HepG2 (cell line): Measurements from ENCODE around the gene EIF3L. TPM values are rescaled to one million over a fixed set of nuclear protein-coding genes. Genes with fewer than 3 reads are reported as not detected.

Experiments
- BRD4 ChIP-seq: sonication (generic); formaldehyde crosslinking; IDR thresholded peaks from 2 replicates; pipeline ENCODE4 v1.4.0; 2020; ENCODE audit warnings: missing genetic modification reagents
- DBP ChIP-seq: sonication (generic); formaldehyde crosslinking; IDR thresholded peaks from 2 replicates; pipeline ENCODE4 v1.4.0; 2020; ENCODE audit warnings: missing genetic modification reagents; ENCODE audit errors: not compliant biosample characterization
- FOXO1 ChIP-seq: sonication (generic); formaldehyde crosslinking; IDR thresholded peaks from 2 replicates; pipeline ENCODE4 v1.4.0; 2020; ENCODE audit warnings: missing genetic modification reagents
- HNRNPLL ChIP-seq: fragments of 200-400 bp; formaldehyde crosslinking; IDR thresholded peaks from 2 replicates; pipeline ENCODE4 v1.6.1; 2017; ENCODE audit warnings: mild to moderate bottlenecking, low read depth, low read length; ENCODE audit not compliant: poor library complexity, severe bottlenecking
- HOMEZ ChIP-seq: IDR thresholded peaks from 2 replicates; pipeline ENCODE4 v1.6.1; 2016; ENCODE audit warnings: low read depth
- HOXA3 ChIP-seq: sonication (generic); formaldehyde crosslinking; IDR thresholded peaks from 2 replicates; pipeline ENCODE4 v1.5.0; 2020; ENCODE audit warnings: missing genetic modification reagents
- KDM4B ChIP-seq: sonication (generic); formaldehyde crosslinking; IDR thresholded peaks from 2 replicates; pipeline ENCODE4 v1.4.0; 2020; ENCODE audit warnings: missing genetic modification reagents
- MEF2D ChIP-seq: sonication (generic); formaldehyde crosslinking; IDR thresholded peaks from 2 replicates; pipeline ENCODE4 v1.5.1; 2020; ENCODE audit warnings: mild to moderate bottlenecking, missing genetic modification reagents
- MLX ChIP-seq: IDR thresholded peaks from 2 replicates; pipeline ENCODE4 v1.6.1; 2016
- MXD4 ChIP-seq: IDR thresholded peaks from 2 replicates; pipeline ENCODE4 v1.6.1; 2016; ENCODE audit warnings: mild to moderate bottlenecking, missing biosample characterization, missing genetic modification reagents
- PAX8 ChIP-seq: sonication (generic); formaldehyde crosslinking; IDR thresholded peaks from 2 replicates; pipeline ENCODE4 v1.8.0; 2022; ENCODE audit warnings: mild to moderate bottlenecking, missing genetic modification reagents, borderline replicate concordance
- PCBP1 ChIP-seq: fragments of 200-400 bp; formaldehyde crosslinking; IDR thresholded peaks from 2 replicates; pipeline ENCODE4 v1.6.1; 2017; ENCODE audit warnings: mild to moderate bottlenecking, low read depth, low read length, borderline replicate concordance
- RELA ChIP-seq: sonication (generic); formaldehyde crosslinking; IDR thresholded peaks from 2 replicates; pipeline ENCODE4 v1.4.0; 2020; ENCODE audit warnings: missing genetic modification reagents
- SAP130 ChIP-seq: IDR thresholded peaks from 2 replicates; pipeline ENCODE4 v1.6.1; 2016; ENCODE audit warnings: low read depth
- SIN3B ChIP-seq: fragments of 150-350 bp; IDR thresholded peaks from 2 replicates; pipeline ENCODE4 v1.6.1; 2014; ENCODE audit warnings: low read length
- ZNF121 ChIP-seq: sonication (generic); formaldehyde crosslinking; IDR thresholded peaks from 2 replicates; pipeline ENCODE4 v1.5.0; 2020; ENCODE audit warnings: mild to moderate bottlenecking, missing genetic modification reagents
- ZNF205 ChIP-seq: IDR thresholded peaks from 2 replicates; pipeline ENCODE4 v1.6.1; 2018; ENCODE audit warnings: missing biosample characterization, missing genetic modification reagents
- ZNF430 ChIP-seq: sonication (generic); formaldehyde crosslinking; IDR thresholded peaks from 2 replicates; pipeline ENCODE4 v1.9.0; 2021; ENCODE audit warnings: mild to moderate bottlenecking, missing genetic modification reagents
- ZNF720 ChIP-seq: sonication (generic); formaldehyde crosslinking; IDR thresholded peaks from 2 replicates; pipeline ENCODE4 v1.4.0; 2020; ENCODE audit warnings: missing genetic modification reagents
- ZNF75D ChIP-seq: sonication (generic); formaldehyde crosslinking; IDR thresholded peaks from 2 replicates; pipeline ENCODE4 v1.8.1; 2023; ENCODE audit warnings: missing genetic modification reagents, mild to moderate bottlenecking, borderline replicate concordance
- ZNF841 ChIP-seq: sonication (generic); formaldehyde crosslinking; IDR thresholded peaks from 2 replicates; pipeline ENCODE4 v1.8.1; 2023; ENCODE audit warnings: missing genetic modification reagents, borderline replicate concordance
- ZZZ3 ChIP-seq: sonication (generic); formaldehyde crosslinking; IDR thresholded peaks from 2 replicates; pipeline ENCODE4 v1.4.0; 2020; ENCODE audit warnings: missing genetic modification reagents, mild to moderate bottlenecking, borderline replicate concordance
- polyA plus RNA-seq, 8 experiments: library from polyadenylated mRNA; depleted of rRNA in 3 of 8; stranded (reverse) in 7 of 8; unstranded in 1 of 8; fragments of >200 nt; fragmentation: Illumina TruSeq in 4 of 8; extraction: Trizol in 4 of 8; gene quantifications; 2 replicates each; pipeline versions ENCODE4 v1.2.1 to v1.2.3, GENCODE V29; 2011 to 2016; ENCODE audit warnings: low read depth in 4 of 8, missing spikeins in 1 of 8, mixed read lengths in 1 of 8; ENCODE audit not compliant: insufficient read depth in 1 of 8
- total RNA-seq, 5 experiments: library from RNA; depleted of rRNA; stranded (reverse); fragments of >200 nt; fragmentation: Illumina TruSeq; extraction: Trizol; gene quantifications; 2 replicates each; pipeline ENCODE4 v1.2.3, GENCODE V29; 2016; ENCODE audit warnings: low read depth in 1 of 5
- TF ChIP-seq, protein P1 (sequence below): sonication (generic); formaldehyde crosslinking; IDR thresholded peaks from 2 replicates; pipeline ENCODE4 v1.8.0; 2023; ENCODE audit warnings: mild to moderate bottlenecking, missing genetic modification reagents
- TF ChIP-seq, protein P2 (sequence below): sonication (generic); formaldehyde crosslinking; IDR thresholded peaks from 2 replicates; pipeline ENCODE4 v1.8.1; 2023; ENCODE audit warnings: mild to moderate bottlenecking, missing genetic modification reagents
- TF ChIP-seq, protein P3 (sequence below): sonication (generic); formaldehyde crosslinking; IDR thresholded peaks from 2 replicates; pipeline ENCODE4 v1.4.0; 2020; ENCODE audit warnings: mild to moderate bottlenecking, missing genetic modification reagents

The EIF3L gene
- total and polyA plus RNA-seq, 2 of the 13 experiments (the other 11 are each of a cell fraction or from before 2014, with no cell fraction given) = 514 to 793 TPM

GRCh38 chr22:37804881-37805809 lies 44.1 kb upstream of the EIF3L start (continued):
- TF ChIP-seq SAP130 (CRISPR knock-in tag) = peak; percentile 90
- TF ChIP-seq RELA = 0 out of 2 replicates have a peak, but pooled peaks have one; percentile 56
- peak; percentile 85 for TF ChIP-seq HOXA3
- peak; percentile 77 for TF ChIP-seq DBP (CRISPR knock-in tag)
- TF ChIP-seq, protein P1, sequence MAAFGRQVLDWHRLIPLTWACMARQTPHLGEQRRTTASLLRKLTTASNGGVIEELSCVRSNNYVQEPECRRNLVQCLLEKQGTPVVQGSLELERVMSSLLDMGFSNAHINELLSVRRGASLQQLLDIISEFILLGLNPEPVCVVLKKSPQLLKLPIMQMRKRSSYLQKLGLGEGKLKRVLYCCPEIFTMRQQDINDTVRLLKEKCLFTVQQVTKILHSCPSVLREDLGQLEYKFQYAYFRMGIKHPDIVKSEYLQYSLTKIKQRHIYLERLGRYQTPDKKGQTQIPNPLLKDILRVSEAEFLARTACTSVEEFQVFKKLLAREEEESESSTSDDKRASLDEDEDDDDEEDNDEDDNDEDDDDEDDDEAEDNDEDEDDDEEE (CRISPR knock-in tag) = peak; percentile 92
- TF ChIP-seq MXD4 (CRISPR knock-in tag) = 0 out of 2 replicates have a peak, but pooled peaks have one; percentile 26
- TF ChIP-seq BRD4 (CRISPR knock-in tag) = peak; percentile 58; the same call in 1 of the 2 replicates
- peak; percentile 82 for TF ChIP-seq HNRNPLL
- no peak for TF ChIP-seq SIN3B
- TF ChIP-seq FOXO1 (CRISPR knock-in tag) = peak; percentile 50; the same call in 1 of the 2 replicates
- no peak for TF ChIP-seq ZNF75D (CRISPR knock-in tag)
- TF ChIP-seq, protein P2, sequence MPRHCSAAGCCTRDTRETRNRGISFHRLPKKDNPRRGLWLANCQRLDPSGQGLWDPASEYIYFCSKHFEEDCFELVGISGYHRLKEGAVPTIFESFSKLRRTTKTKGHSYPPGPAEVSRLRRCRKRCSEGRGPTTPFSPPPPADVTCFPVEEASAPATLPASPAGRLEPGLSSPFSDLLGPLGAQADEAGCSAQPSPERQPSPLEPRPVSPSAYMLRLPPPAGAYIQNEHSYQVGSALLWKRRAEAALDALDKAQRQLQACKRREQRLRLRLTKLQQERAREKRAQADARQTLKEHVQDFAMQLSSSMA = no peak; the same call in 1 of the 2 replicates
- no peak for TF ChIP-seq HOMEZ (CRISPR knock-in tag)
- TF ChIP-seq, protein P3, sequence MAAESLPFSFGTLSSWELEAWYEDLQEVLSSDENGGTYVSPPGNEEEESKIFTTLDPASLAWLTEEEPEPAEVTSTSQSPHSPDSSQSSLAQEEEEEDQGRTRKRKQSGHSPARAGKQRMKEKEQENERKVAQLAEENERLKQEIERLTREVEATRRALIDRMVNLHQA (CRISPR knock-in tag) = no peak
- TF ChIP-seq ZNF121 (CRISPR knock-in tag) = peak; percentile 16; the same call in 1 of the 2 replicates
- no peak for TF ChIP-seq PAX8 (CRISPR knock-in tag)
- peak; percentile 20; the same call in 1 of the 2 replicates for TF ChIP-seq KDM4B (CRISPR knock-in tag)
- TF ChIP-seq ZZZ3 (CRISPR knock-in tag) = no peak
- peak; percentile 59; the same call in 1 of the 2 replicates for TF ChIP-seq MEF2D
- peak; percentile 93 for TF ChIP-seq ZNF430 (CRISPR knock-in tag)
- 0 out of 2 replicates have a peak, but pooled peaks have one; percentile 73 for TF ChIP-seq ZNF205 (CRISPR knock-in tag)
- no peak for TF ChIP-seq ZNF720 (CRISPR knock-in tag)
- TF ChIP-seq MLX (CRISPR knock-in tag) = no peak
- TF ChIP-seq PCBP1 = peak; percentile 90; the same call in 1 of the 2 replicates
- TF ChIP-seq ZNF841 (CRISPR knock-in tag) = 0 out of 2 replicates have a peak, but pooled peaks have one; percentile 64
